NCI-H187 (cell line): ENCODE measurements around the gene SMNDC1.
"Not testable (repeated sequence)": the region's sequence is repeated elsewhere in the genome, so short reads cannot be mapped to it uniquely, and the experiment has no call there.

Experiments
- DNase-seq, 2 experiments: peaks; one replicate each; lab custom pipeline; 2025; lab: John Stamatoyannopoulos, UW

SMNDC1 gene

DNA sequence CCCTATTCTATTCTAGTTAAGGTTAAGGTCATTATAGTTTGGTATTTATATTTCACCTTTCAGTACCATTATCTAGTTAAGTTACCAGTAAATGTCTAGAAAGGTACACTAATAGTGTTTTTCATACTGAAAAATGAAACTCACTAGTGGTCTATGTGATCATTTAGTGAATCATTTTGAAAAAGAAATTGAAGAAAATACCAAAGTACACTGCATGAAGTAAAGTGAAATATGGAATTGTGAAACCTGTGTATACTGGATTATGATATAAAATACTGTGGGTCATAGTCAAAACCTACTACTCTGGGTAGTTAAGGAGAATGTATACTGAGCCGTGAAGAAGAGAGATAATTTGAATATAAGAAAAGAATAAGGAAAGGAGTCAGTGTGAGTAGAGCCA, 53.3 kb downstream of the SMNDC1 start:
- DNase-seq, result not testable (repeated sequence)

DNA sequence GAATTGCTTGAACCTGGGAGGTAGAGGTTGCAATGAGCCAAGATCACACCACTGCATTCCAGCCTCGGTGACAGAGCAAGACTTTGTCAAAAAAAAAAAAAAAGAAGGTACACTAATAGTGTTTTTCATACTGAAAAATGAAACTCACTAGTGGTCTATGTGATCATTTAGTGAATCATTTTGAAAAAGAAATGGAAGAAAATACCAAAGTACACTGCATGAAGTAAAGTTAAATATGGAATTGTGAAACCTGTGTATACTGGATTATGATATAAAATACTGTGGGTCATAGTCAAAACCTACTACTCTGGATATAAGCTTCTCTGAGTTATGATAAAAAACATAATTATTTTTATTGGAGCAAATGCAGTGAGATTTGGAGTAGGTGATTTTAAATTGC, 55.2 kb downstream of the SMNDC1 start:
- not testable (repeated sequence) for DNase-seq

DNA sequence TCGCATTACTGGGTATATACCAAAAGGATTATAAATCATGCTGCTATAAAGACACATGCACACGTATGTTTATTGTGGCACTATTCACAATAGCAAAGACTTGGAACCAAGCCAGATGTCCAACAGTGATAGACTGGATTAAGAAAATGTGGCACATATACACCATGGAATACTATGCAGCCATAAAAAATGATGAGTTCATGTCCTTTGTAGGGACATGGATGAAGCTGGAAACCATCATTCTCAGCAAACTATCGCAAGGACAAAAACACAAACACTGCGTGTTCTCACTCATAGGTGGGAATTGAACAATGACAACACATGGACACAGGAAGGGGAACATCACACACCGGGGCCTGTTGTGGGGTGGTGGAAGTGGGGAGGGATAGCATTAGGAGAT, 56.9 kb downstream of the SMNDC1 start:
- not testable (repeated sequence) for DNase-seq

DNA sequence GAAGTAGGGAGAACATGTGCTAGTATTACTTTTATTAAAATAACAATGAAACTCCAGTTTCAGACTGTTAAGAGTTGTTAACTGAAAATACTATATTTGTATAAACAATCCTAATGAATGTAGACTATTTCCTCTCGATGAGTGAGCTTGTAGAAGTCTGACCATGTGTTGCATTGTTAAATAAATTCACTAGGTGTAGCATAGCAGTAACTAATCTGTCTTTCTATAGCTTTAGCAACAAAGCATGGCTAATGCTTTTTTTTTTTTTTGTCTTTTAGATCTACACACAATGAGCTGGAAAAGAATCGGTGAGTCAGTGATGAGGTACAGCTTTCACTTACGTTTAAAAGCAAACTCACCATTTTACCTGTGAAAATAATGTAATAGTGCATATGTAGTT, 60.2 kb downstream of the SMNDC1 start:
- no peak for DNase-seq

DNA sequence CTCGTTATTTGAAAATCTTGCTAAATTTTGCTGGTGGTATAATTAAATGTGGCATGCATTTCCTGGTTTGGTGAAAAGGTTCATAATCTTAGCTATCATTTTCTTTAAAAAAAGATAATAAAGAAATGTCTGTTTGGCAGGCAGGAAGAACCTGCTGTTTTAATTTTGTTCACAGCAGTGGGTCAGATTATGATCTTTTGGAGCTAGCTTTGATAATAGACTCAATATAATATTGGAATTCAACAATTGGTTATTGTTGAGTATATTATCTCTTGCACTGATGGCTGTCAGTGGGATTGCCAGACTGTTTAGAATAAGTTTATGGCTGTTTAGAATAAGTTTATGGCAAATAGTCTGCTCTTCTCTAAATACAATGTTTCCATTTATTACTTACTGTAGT, 62.2 kb downstream of the SMNDC1 start:
- no peak for DNase-seq

DNA sequence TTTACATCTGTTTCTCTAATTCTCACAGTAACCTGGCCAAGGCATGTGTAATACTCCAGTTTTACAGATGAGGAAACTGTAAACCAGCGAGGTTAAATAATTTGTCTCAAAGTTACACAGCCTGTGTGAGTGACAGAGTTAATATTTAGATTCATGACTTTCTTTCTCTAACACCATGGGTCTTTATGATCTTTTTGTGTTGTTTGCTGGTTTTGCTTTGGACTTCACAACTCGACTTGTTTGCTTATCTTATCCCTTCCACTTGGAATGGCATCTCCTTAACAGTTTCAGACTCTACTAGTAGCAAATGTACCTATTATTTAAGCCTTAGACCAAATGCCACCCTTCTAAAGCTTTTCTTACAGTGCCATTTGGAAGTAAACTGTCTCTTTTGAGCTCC, 62.9 kb downstream of the SMNDC1 start:
- no peak for DNase-seq

DNA sequence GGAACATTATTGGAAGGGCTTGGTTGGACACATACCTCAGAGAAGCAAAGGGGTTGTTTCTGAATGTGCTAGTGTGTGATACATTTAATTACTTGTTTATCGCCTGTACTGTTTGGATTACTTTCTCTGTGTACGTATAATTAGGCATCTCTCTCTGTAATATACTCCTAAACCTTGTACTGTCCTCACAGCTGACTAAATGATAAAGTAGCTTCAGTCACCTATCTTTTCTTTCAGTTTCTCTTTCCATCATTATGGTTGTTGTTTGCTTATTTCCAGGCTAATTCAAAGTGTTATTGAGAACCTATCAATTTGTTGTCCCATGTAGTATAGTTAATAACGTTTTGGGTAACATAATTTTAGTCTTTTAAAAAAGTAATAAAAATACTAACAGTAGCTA, 63.3 kb downstream of the SMNDC1 start:
- no peak for DNase-seq
